MCF 10A (cell line): Measurements from ENCODE around the gene KLF11. TPM values are rescaled to one million over a fixed set of nuclear protein-coding genes. Genes with fewer than 3 reads are reported as not detected.

Experiments
- BruUV-seq: library from RNA; stranded (reverse); fragments of 400-500 nt; replicated peaks from 2 replicates; lab custom pipeline; 2021; lab: Mats Ljungman, UMichigan
- CTCF ChIA-PET: fragments of 300-600 bp; sonication (Branson Sonifier 250); formaldehyde crosslinking; extraction: SDS; loops from one replicate; lab custom pipeline; 2021; ENCODE audit warnings: antibody characterized with exemption, inconsistent platforms; lab: Yijun Ruan, JAX
- POLR2A ChIA-PET: fragments of 300-600, 350-650 bp; sonication (Branson Sonifier 250); formaldehyde crosslinking; extraction: SDS; loops from one replicate; lab custom pipeline; 2020; ENCODE audit warnings: antibody characterized with exemption, inconsistent platforms; lab: Yijun Ruan, JAX
- DNase-seq: peaks from one replicate; pipeline ENCODE4 v3.0.0-alpha.2; 2018; ENCODE audit not compliant: unreplicated experiment
- H3K27ac Mint-ChIP-seq: one replicate; pipeline ENCODE4 v1.8.0; 2022; ENCODE audit warnings: mild to moderate bottlenecking, low read depth, mixed read lengths; ENCODE audit not compliant: unreplicated experiment
- H3K27me3 Mint-ChIP-seq: one replicate; pipeline ENCODE4 v1.8.0; 2022; ENCODE audit warnings: mixed read lengths; ENCODE audit not compliant: insufficient read depth, unreplicated experiment
- H3K36me3 Mint-ChIP-seq: one replicate; pipeline ENCODE4 v1.8.0; 2022; ENCODE audit warnings: mild to moderate bottlenecking, moderate library complexity, mixed read lengths; ENCODE audit not compliant: insufficient read depth, unreplicated experiment
- H3K4me1 Mint-ChIP-seq: one replicate; pipeline ENCODE4 v1.8.0; 2022; ENCODE audit warnings: mixed read lengths; ENCODE audit not compliant: insufficient read depth, unreplicated experiment
- H3K4me3 Mint-ChIP-seq: one replicate; pipeline ENCODE4 v1.8.0; 2022; ENCODE audit warnings: mild to moderate bottlenecking, moderate library complexity, mixed read lengths; ENCODE audit not compliant: unreplicated experiment
- H3K9me3 Mint-ChIP-seq: one replicate; pipeline ENCODE4 v1.8.0; 2022; ENCODE audit warnings: mixed read lengths; ENCODE audit not compliant: unreplicated experiment
- CTCF ChIP-seq: fragments of 200-600 bp; IDR thresholded peaks from one replicate; pipeline ENCODE4 v1.8.0; 2022; ENCODE audit warnings: antibody characterized with exemption, mild to moderate bottlenecking; ENCODE audit not compliant: unreplicated experiment
- intact Hi-C: fragments of 100-400 bp; cut with micrococcal nuclease; formaldehyde crosslinking; loops from 2 replicates; pipeline ENCODE4 v1.14.1; 2022
- total RNA-seq: library from RNA; stranded (reverse); gene quantifications from 2 replicates; pipeline ENCODE4 v1.2.3, GENCODE V29; 2022

Gene KLF11
- total RNA-seq, 1 experiment from 2014 or later, result 7.1 TPM

DNA sequence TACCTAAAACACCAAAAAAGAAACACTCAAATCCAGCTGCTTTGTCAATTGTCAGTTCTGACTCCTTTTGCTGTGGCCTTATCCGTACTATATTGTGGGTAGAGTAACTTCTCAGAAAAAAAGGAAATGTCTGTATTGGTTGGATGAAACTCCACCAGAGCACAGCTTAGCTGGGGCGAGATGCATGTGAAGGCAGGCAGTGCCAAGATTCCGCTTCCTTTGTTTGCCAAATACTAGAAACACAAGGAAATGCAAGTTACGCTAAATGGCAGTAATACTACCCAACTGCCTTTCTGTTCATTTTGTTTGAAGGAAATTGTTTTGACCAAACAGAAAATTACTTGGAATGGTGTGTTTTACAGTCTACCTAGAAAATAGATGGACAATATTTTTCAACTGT is 10.0 kb downstream of the KLF11 start:
- ChIA-PET POLR2A (interaction anchor here (1.0 kb wide), 1 partner anchor 253 kb away, joined by 3 read pairs; no protein-coding TSS in a partner anchor), CTCF (interaction anchor here (0.6 to 2.3 kb wide), 6 partner anchors 12 to 356 kb away, joined by 3 to 7 read pairs (median 3); no protein-coding TSS in a partner anchor)

GRCh38 chr2:10054424-10054823 is 11.1 kb downstream of the KLF11 start:
- ChIA-PET POLR2A (no interaction called here), CTCF (interaction anchor here (0.6 kb wide), 1 partner anchor 67 kb away, joined by 3 read pairs; no protein-coding TSS in a partner anchor)
- Mint-ChIP-seq H3K4me1 (peaks cover 10% of the 10 kb centered on the region), H3K9me3 (no peaks in the 10 kb centered on the region), H3K36me3 (peaks cover 35% of the 10 kb centered on the region), H3K27ac (no peak overlapping the region), H3K27me3 (no peaks in the 10 kb centered on the region), H3K4me3 (no peak overlapping the region)
- DNase-seq, result no peak
- no peak for TF ChIP-seq CTCF
- intact Hi-C loops, result no loop called here
- no TSS peak for BruUV-seq

More for the DNA sequence above, 10.0 kb downstream of the KLF11 start:
- Mint-ChIP-seq H3K4me3 (no peak overlapping the region), H3K9me3 (no peaks in the 10 kb centered on the region), H3K4me1 (peaks cover 10% of the 10 kb centered on the region), H3K27ac (no peak overlapping the region), H3K27me3 (no peaks in the 10 kb centered on the region), H3K36me3 (peaks cover 39% of the 10 kb centered on the region)
- intact Hi-C loops, result no loop called here
- no peak for DNase-seq
- BruUV-seq, result no TSS peak
- no peak for TF ChIP-seq CTCF

DNA sequence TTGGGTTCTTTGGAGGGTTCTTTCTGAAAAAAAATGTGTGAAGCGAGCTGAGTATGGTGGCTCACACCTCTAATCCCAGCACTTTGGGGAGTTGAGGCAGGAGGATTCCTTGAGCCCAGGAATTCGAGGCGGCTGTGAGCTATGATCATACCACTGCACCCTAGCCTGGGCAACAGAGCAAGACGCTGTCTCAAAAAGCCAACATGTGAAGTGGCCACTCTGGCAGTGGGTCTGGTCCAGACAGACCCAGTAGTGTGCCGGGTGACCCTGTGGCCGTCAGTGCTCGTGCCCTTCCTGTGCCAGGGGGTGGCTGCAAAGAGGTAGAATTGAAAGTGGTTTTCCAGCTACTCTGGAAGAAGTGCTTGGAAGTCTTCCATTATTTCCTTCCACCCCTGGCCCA is 11.6 kb downstream of the KLF11 start:
- intact Hi-C loops, result no loop called here
- CTCF ChIA-PET, result interaction anchor here (0.6 kb wide), 2 partner anchors 67 to 141 kb away, joined by 3 to 4 read pairs; no protein-coding TSS in a partner anchor

GRCh38 chr2:10056439-10056838 is 13.1 kb downstream of the KLF11 start:
- Mint-ChIP-seq H3K27ac (no peak overlapping the region), H3K4me1 (peaks cover 10% of the 10 kb centered on the region), H3K36me3 (peaks cover 35% of the 10 kb centered on the region), H3K9me3 (no peaks in the 10 kb centered on the region), H3K4me3 (no peak overlapping the region), H3K27me3 (no peaks in the 10 kb centered on the region)
- no peak for TF ChIP-seq CTCF
- POLR2A ChIA-PET, result interaction anchor here (0.6 to 1.1 kb wide), 5 partner anchors 10 to 458 kb away, joined by 3 to 4 read pairs (median 3); no protein-coding TSS in a partner anchor
- DNase-seq, result no peak
- BruUV-seq, result no TSS peak
- intact Hi-C loops, result no loop called here
- CTCF ChIA-PET, result interaction anchor here (0.6 to 3.7 kb wide), 11 partner anchors 8 to 378 kb away, joined by 3 to 24 read pairs (median 4); partner anchors contain the start of gene KLF11

More for the DNA sequence above, 11.6 kb downstream of the KLF11 start:
- no peak for TF ChIP-seq CTCF
- Mint-ChIP-seq H3K4me1 (peaks cover 10% of the 10 kb centered on the region), H3K27me3 (no peaks in the 10 kb centered on the region), H3K27ac (no peak overlapping the region), H3K9me3 (no peaks in the 10 kb centered on the region), H3K4me3 (no peak overlapping the region), H3K36me3 (peaks cover 35% of the 10 kb centered on the region)
- POLR2A ChIA-PET, result no interaction called here
- no peak for DNase-seq
- BruUV-seq, result no TSS peak
